HG03432 (cell line): ENCODE data around the gene TMEM221.

Source experiments
- ATAC-seq: cut with Tn5 transposase; IDR thresholded peaks from one replicate; pipeline ENCODE4 v1.9.1; 2021; ENCODE audit warnings: mild to moderate bottlenecking, moderate library complexity; ENCODE audit not compliant: unreplicated experiment

Gene TMEM221

GRCh38 chr19:17406046-17406886 lies 42.2 kb downstream of the TMEM221 start:
- ATAC-seq, result peak; percentile 9

- peak; percentile 78 for ATAC-seq
These were observed 43.0 kb downstream of the TMEM221 start, which contains the start of gene BST2 for GRCh38 chr19:17405250-17406045. TSS of gene BST2 (minus strand) at chr19:17405630. CDS start at chr19:17405575, 55 bp downstream.

- ATAC-seq, result peak; percentile 18
These were observed 43.7 kb downstream of the TMEM221 start for GRCh38 chr19:17404621-17405249.

GRCh38 chr19:17404015-17404414 lies 44.5 kb downstream of the TMEM221 start:
- ATAC-seq, result no peak

- ATAC-seq, result no peak
These were observed 45.2 kb downstream of the TMEM221 start for GRCh38 chr19:17402982-17403855.

GRCh38 chr19:17401628-17402027 lies 46.8 kb downstream of the TMEM221 start:
- ATAC-seq, result no peak

- no peak for ATAC-seq
These were observed 49.5 kb downstream of the TMEM221 start for GRCh38 chr19:17398902-17399527.

GRCh38 chr19:17394891-17395415 lies 53.5 kb downstream of the TMEM221 start:
- no peak for ATAC-seq

- ATAC-seq, result no peak
These were observed 54.6 kb downstream of the TMEM221 start, which contains the start of gene CCDC194 for GRCh38 chr19:17393914-17394313. TSS of gene CCDC194 (minus strand) at chr19:17394196. CDS start at chr19:17394158, 38 bp downstream.

- ATAC-seq, result no peak
These were observed 55.5 kb downstream of the TMEM221 start for GRCh38 chr19:17393002-17393401.

GRCh38 chr19:17391371-17392151 lies 56.9 kb downstream of the TMEM221 start:
- ATAC-seq, result no peak

- peak; percentile 96 for ATAC-seq
These were observed 57.6 kb downstream of the TMEM221 start for GRCh38 chr19:17390665-17391370.

GRCh38 chr19:17389957-17390664 lies 58.4 kb downstream of the TMEM221 start:
- no peak for ATAC-seq

GRCh38 chr19:17389288-17389687 lies 59.2 kb downstream of the TMEM221 start:
- no peak for ATAC-seq

GRCh38 chr19:17385878-17386611 lies 62.4 kb downstream of the TMEM221 start:
- ATAC-seq, result no peak
